IPS-NIHi7 (cell line): ENCODE measurements around the gene GLRA1.

Experiments used
- DNase-seq: peaks from one replicate; pipeline ENCODE4 v3.0.0; 2012; ENCODE audit warnings: mixed read lengths; ENCODE audit errors: extremely low spot score

The GLRA1 gene

GRCh38 chr5:151772846-151773561, 151.6 kb downstream of the GLRA1 start:
- DNase-seq, result no peak
